ENCODE results near the gene PI16.

- TF ChIP-seq JUN (CRISPR knock-in tag; IDR thresholded peaks at IDR 0.05), result no peak
- TF ChIP-seq FOXC1 (CRISPR knock-in tag; IDR thresholded peaks at IDR 0.05; ENCODE audit: borderline replicate concordance), result no peak
- no peak for TF ChIP-seq HMGXB4 (CRISPR knock-in tag; IDR thresholded peaks at IDR 0.05; ENCODE audit: borderline replicate concordance in 1 of 2, low read depth in 1 of 2)
- no peak for TF ChIP-seq ZNF20 (CRISPR knock-in tag; IDR thresholded peaks at IDR 0.05)
- no peak for TF ChIP-seq XRCC5 (optimal IDR thresholded peaks at IDR 0.05; ENCODE audit: low read length)
- no peak for TF ChIP-seq SMAD1 (CRISPR knock-in tag; IDR thresholded peaks at IDR 0.05; ENCODE audit: borderline replicate concordance, low read depth)
- no peak for TF ChIP-seq EZH2 (conservative IDR thresholded peaks at IDR 0.05; ENCODE audit: low read depth, low read length)
- no peak for TF ChIP-seq PATZ1 (CRISPR knock-in tag; IDR thresholded peaks at IDR 0.05)
- no peak for TF ChIP-seq TRAFD1 (CRISPR knock-in tag; IDR thresholded peaks at IDR 0.05; ENCODE audit: borderline replicate concordance)
- TF ChIP-seq POLR2A (IDR thresholded peaks at IDR 0.05; ENCODE audit: insufficient read depth in 1 of 2, low read depth in 2 of 2, low read length in 2 of 2), result no peak
- no peak for TF ChIP-seq ZBTB10 (CRISPR knock-in tag; IDR thresholded peaks at IDR 0.05; ENCODE audit: borderline replicate concordance)
- no peak for TF ChIP-seq ZFP37 (CRISPR knock-in tag; IDR thresholded peaks at IDR 0.05; ENCODE audit: borderline replicate concordance)
These were observed 22.0 kb downstream of the PI16 start for GRCh38 chr6:36976509-36976908.

Data from HepG2 (cell line).